Thyroid gland (tissue), 4 donors: ENCODE measurements around the gene TSPO2.

ENCODE experiments used
- CTCF ChIP-seq, 6 experiments: fragments of 200-600 bp in 3 of 6; fragments of 450-650 bp in 3 of 6; sonication (generic) in 3 of 6; IDR thresholded peaks; one replicate each; pipeline ENCODE4 v1.5.1; 2016 to 2019; ENCODE audit warnings: antibody characterized with exemption in 6 of 6, mild to moderate bottlenecking in 2 of 6, inconsistent platforms in 1 of 6, moderate library complexity in 1 of 6
- POLR2A ChIP-seq, 2 donors: fragments of 450-650 bp; IDR thresholded peaks; one replicate each; pipeline ENCODE4 v1.6.1; 2017; ENCODE audit warnings: antibody characterized with exemption in 2 of 2, mild to moderate bottlenecking in 2 of 2, moderate library complexity in 1 of 2

DNA sequence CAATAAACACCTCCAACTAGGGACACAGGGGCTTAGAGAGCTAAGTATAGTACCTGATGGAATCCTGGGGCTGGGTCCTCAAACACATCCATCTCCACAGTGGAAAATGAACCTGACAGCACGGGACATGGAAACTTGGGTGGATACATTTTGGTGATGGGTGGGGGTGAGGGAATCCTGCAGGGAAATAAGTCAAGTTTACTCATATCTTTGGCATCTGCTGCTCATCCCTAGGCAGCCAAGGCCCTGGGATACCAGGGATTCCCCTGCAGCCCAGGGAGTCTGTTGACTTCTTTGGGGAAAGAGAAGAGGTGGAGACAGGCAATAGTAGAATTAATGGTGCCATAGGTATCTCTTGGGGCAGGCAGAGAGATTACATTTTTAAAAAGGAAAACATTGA lies 17.3 kb downstream of the TSPO2 start:
- TF ChIP-seq CTCF (IDR thresholded peaks at IDR 0.05) (no peak), POLR2A (IDR thresholded peaks at IDR 0.05) (no peak)
